Right kidney (tissue), 1 donor: ENCODE results near the gene SH3D19.

Experiments
- DNase-seq: peaks from one replicate; pipeline ENCODE4 v3.0.0-alpha.2; 2016

The SH3D19 gene

GRCh38 chr4:151324124-151324751 lies 1.2 kb downstream of the SH3D19 start:
- DNase-seq: peak; percentile 59

- peak; percentile 6 for DNase-seq
Observed at GRCh38 chr4:151323667-151324066, 1.7 kb downstream of the SH3D19 start.

- no peak for DNase-seq
Observed at GRCh38 chr4:151322570-151322969, 2.8 kb downstream of the SH3D19 start.

GRCh38 chr4:151322161-151322560 lies 3.2 kb downstream of the SH3D19 start:
- DNase-seq: peak; percentile 13

- DNase-seq: no peak
Observed at GRCh38 chr4:151321586-151321985, 3.8 kb downstream of the SH3D19 start.

- DNase-seq: no peak
Observed at GRCh38 chr4:151319490-151319889, 5.9 kb downstream of the SH3D19 start.

- no peak for DNase-seq
Observed at GRCh38 chr4:151318307-151319006, 6.9 kb downstream of the SH3D19 start.

GRCh38 chr4:151316645-151317044 lies 8.8 kb downstream of the SH3D19 start:
- DNase-seq: no peak

- DNase-seq: no peak
Observed at GRCh38 chr4:151315212-151315886, 10.1 kb downstream of the SH3D19 start.

- DNase-seq: no peak
Observed at GRCh38 chr4:151314479-151314878, 10.9 kb downstream of the SH3D19 start.

- no peak for DNase-seq
Observed at GRCh38 chr4:151314010-151314355, 11.4 kb downstream of the SH3D19 start.

GRCh38 chr4:151313306-151314009 lies 11.9 kb downstream of the SH3D19 start:
- no peak for DNase-seq

- DNase-seq: no peak
Observed at GRCh38 chr4:151310124-151310728, 15.2 kb downstream of the SH3D19 start.

GRCh38 chr4:151304755-151305154 lies 20.6 kb downstream of the SH3D19 start:
- DNase-seq: no peak

GRCh38 chr4:151304226-151304625 lies 21.2 kb downstream of the SH3D19 start:
- no peak for DNase-seq

- no peak for DNase-seq
Observed at GRCh38 chr4:151302432-151302831, 23.0 kb downstream of the SH3D19 start.

- no peak for DNase-seq
Observed at GRCh38 chr4:151297170-151297569, 28.2 kb downstream of the SH3D19 start.

GRCh38 chr4:151296227-151296626 lies 29.2 kb downstream of the SH3D19 start:
- DNase-seq: no peak

GRCh38 chr4:151294833-151295496 lies 30.4 kb downstream of the SH3D19 start:
- DNase-seq: no peak

GRCh38 chr4:151292038-151292437 lies 33.4 kb downstream of the SH3D19 start:
- DNase-seq: no peak

- DNase-seq: no peak
Observed at GRCh38 chr4:151291485-151291884, 33.9 kb downstream of the SH3D19 start.

GRCh38 chr4:151287409-151287808 lies 38.0 kb downstream of the SH3D19 start:
- no peak for DNase-seq
